Pancreas (tissue), 10 donors: Measurements from ENCODE around the gene ADGRB2. TPM values are rescaled to one million over a fixed set of nuclear protein-coding genes. Genes with fewer than 3 reads are reported as not detected.

Experiments
- ATAC-seq, 4 donors: fragments of 200-7000 bp; cut with Tn5 transposase; one replicate each; pipeline versions ENCODE4 v1.8.0 to v1.9.1; 2020; ENCODE audit warnings: mild to moderate bottlenecking in 4 of 4, moderate library complexity in 4 of 4
- DNase-seq, 6 donors: peaks; one replicate each; pipeline ENCODE4 v3.0.0-alpha.2; 2020
- FAIRE-seq: peaks from 2 replicates; lab custom pipeline; 2012; peaks lifted over from hg19 to GRCh38; lab: Jason Lieb, UNC
- H3K27ac ChIP-seq, 4 donors: fragments of 200-600 bp; sonication (generic); 1 replicate in 3 of 4; 2 replicates in 1 of 4; pipeline versions ENCODE4 v1.5.0 to v1.8.0; 2020
- H3K27me3 ChIP-seq, 4 donors: fragments of 200-600 bp; one replicate each; pipeline ENCODE4 v1.8.0; 2021
- H3K36me3 ChIP-seq, 3 donors: fragments of 200-600 bp; sonication (generic) in 1 of 3; one replicate each; pipeline versions ENCODE4 v1.5.0 to v1.8.0; 2020 to 2021
- H3K4me1 ChIP-seq, 3 donors: fragments of 200-600 bp; one replicate each; pipeline ENCODE4 v1.8.0; 2021
- H3K4me3 ChIP-seq, 4 donors: fragments of 200-600 bp; sonication (generic) in 2 of 4; one replicate each; pipeline versions ENCODE4 v1.5.0 to v1.8.0; 2020 to 2021
- H3K9me3 ChIP-seq, 4 donors: fragments of 200-600 bp; one replicate each; pipeline ENCODE4 v1.8.0; 2021
- WGBS, 2 donors: extraction: QIAGEN DNeasy Blood & Tissue Kit; methylation state at CpG; one replicate each; pipeline ENCODE4 v1.1.7; 2013; 5-methylcytosine and 5-hydroxymethylcytosine counted together
- intact Hi-C, 3 donors: fragments of 100-400 bp; cut with DNase I; formaldehyde crosslinking; loops; one replicate each; pipeline versions ENCODE4 v1.11.1 to v1.14.2; 2022
- polyA plus RNA-seq, 2 donors: library from polyadenylated mRNA; stranded (reverse); fragments of 200-250 nt; gene quantifications; one replicate each; pipeline ENCODE4 v1.2.3, GENCODE V29; 2013
- total RNA-seq, 6 donors: library from RNA; stranded (reverse); fragmentation: NEBNext Ultra II Directional in 4 of 6; extraction: Animal tissue kit (Norgen Biotek cat#: 25700) in 4 of 6; gene quantifications; one replicate each; pipeline versions ENCODE4 v1.2.1 to v1.2.4, GENCODE V29; 2021 to 2023
- TF ChIP-seq, protein P1 (sequence below), 4 donors: fragments of 200-600 bp; sonication (generic) in 3 of 4; IDR thresholded peaks; one replicate each; pipeline versions ENCODE4 v1.5.0 to v1.8.0; 2021; ENCODE audit warnings: antibody characterized with exemption in 4 of 4
- donor health status: healthy with polysubstance abuse.
- donor health status: DM: no; HTN: no; CAD: no; lungs with moderate emphysema.
- donor health status: DM: no; HTN: no; CAD: no.
- donor health status: control.
- donor health status: control.
- donor health status: Bipolar disorder and iron deficiency.
- donor health status: DM: yes; HTN: yes; CAD: no.
- donor health status: DM: no; HTN: no; CAD: no.
- donor health status: DM: no; HTN: no; CAD: no.
- donor health status: DM: yes; HTN: yes; CAD: no.

Gene ADGRB2
- total and polyA plus RNA-seq, 8 donors, result 0.12 to 1.3 (median 0.43) TPM

DNA sequence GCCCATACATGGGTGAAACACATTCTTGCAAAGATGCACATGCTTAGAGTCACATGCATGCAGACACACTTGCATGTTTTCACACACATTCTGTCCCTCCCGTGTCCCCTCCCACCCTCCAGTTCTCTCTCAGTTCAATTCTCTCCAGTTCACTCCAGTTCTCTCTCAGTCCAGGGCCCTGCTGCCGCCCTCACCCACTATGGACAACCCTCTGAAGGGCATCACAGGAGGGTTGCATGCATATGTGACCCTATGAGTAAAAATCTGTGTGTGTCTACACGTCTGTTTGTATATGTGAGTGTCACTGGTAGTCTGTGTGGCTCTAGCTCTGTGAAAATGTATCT is 21.8 kb upstream of the ADGRB2 start:
- peak in 3 of 6 donors; percentile 3 to 13 (median 8) for DNase-seq
- H3K9me3 ChIP-seq, result no peaks in the 10 kb centered on the region
- no peak for ATAC-seq
- no peak overlapping the region for H3K4me3 ChIP-seq
- TF ChIP-seq, protein P1, sequence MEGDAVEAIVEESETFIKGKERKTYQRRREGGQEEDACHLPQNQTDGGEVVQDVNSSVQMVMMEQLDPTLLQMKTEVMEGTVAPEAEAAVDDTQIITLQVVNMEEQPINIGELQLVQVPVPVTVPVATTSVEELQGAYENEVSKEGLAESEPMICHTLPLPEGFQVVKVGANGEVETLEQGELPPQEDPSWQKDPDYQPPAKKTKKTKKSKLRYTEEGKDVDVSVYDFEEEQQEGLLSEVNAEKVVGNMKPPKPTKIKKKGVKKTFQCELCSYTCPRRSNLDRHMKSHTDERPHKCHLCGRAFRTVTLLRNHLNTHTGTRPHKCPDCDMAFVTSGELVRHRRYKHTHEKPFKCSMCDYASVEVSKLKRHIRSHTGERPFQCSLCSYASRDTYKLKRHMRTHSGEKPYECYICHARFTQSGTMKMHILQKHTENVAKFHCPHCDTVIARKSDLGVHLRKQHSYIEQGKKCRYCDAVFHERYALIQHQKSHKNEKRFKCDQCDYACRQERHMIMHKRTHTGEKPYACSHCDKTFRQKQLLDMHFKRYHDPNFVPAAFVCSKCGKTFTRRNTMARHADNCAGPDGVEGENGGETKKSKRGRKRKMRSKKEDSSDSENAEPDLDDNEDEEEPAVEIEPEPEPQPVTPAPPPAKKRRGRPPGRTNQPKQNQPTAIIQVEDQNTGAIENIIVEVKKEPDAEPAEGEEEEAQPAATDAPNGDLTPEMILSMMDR (IDR thresholded peaks at IDR 0.05), result no peak
- no peaks in the 10 kb centered on the region for H3K4me1 ChIP-seq
- 67 to 69% methylated on average over 3 of the region's 3 CpGs for WGBS, 2 donors
- H3K36me3 ChIP-seq, result no peaks in the 10 kb centered on the region
- intact Hi-C loops, result no loop called here
- FAIRE-seq, result no peak
- H3K27me3 ChIP-seq, result no peaks in the 10 kb centered on the region
- H3K27ac ChIP-seq, result no peak overlapping the region

DNA sequence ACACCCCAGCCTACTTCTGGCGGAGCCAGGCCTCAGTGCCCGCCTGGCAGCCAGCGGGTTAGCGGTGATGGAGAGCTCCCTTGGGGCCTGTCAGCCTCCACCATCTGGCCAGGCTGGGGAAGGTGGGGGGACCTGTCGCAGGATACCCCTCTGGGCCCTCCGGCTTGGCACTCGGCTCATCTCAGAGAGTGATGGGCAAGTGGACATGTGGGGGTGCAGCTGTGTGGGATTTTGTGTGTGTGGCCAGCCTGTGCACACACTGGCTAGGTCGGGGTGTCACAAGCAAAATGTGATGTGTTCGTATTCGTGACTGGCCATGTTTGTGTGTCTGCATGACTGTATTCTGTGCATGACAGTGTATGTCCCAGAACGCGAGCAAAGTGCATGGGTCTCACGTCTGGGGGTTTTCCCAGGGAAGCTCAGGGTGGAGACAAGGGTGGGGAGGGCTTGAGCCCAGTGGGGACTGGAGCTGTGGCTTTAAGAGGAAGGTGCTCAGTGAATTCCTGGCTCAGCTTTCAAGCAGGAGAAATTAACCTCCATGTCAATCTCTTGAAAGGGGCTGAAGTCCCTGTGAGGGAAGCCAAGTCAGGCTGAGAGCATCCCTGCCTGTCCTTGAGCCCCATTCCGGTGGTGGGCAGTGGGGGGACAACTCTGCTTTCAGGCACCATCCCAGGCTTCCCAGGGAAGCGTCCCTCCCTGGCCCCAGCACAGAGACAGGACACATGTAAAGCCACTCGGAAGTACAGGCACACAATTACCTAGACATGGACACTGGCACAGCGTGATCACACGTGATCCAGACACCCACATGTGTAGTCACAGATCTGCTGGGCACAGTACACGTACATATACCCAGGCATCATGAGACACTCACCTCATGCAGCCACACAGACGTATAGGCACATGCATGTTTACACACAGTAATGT is 21.1 kb upstream of the ADGRB2 start:
- Histone ChIP-seq H3K4me1 (no peaks in the 10 kb centered on the region), H3K4me3 (no peak overlapping the region), H3K9me3 (no peaks in the 10 kb centered on the region), H3K27me3 (no peaks in the 10 kb centered on the region), H3K27ac (no peak overlapping the region), H3K36me3 (no peaks in the 10 kb centered on the region)
- 66 to 72% methylated on average over 20 of the region's 20 CpGs for WGBS, 2 donors
- no peak for ATAC-seq
- intact Hi-C loops, result no loop called here
- FAIRE-seq, result no peak
- TF ChIP-seq, protein P1 (IDR thresholded peaks at IDR 0.05), result no peak
- DNase-seq, result peak in 3 of 6 donors; percentile 24 to 43 (median 39)

DNA sequence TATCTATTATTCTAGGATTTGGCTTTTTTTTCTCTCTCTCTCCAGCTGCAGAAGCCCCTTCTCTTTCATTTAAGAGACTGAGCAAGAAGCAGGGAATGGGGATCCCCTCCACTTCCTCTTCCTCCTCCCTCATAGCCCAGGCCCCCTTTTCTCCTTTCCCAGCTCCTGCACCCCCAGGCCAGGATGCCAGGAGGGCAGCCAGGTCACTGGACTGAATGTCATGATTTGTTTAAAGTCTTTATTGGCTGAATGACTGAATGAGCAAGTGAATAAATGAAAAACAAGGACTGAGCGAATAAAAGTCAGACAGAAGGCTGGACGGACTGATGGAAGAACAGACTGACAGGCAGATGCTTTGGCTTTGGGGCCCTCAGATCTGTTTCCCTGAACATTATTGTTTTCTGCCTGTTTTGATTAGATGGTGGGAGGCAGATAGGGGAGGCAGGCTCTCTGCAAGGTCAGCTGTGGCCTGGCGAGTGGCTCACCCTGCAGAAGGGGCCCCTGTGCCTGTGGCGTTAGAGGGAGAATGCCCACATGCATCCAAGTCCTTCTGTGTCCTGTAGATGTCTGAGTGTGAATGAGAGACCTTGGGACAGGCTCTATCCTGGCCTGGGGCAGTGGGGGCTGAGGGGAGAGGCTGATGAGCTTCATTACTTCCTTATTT is 20.3 kb upstream of the ADGRB2 start:
- H3K27me3 ChIP-seq, result no peaks in the 10 kb centered on the region
- intact Hi-C loops, result no loop called here
- H3K9me3 ChIP-seq, result no peaks in the 10 kb centered on the region
- H3K4me1 ChIP-seq, result no peaks in the 10 kb centered on the region
- peak in 2 of 6 donors; percentile 1 to 30 for DNase-seq
- ATAC-seq, result no peak
- no peak for FAIRE-seq
- WGBS, 2 donors, result 78 to 80% methylated on average over 4 of the region's 4 CpGs
- TF ChIP-seq, protein P1 (IDR thresholded peaks at IDR 0.05), result no peak
- no peak overlapping the region for H3K27ac ChIP-seq
- no peak overlapping the region for H3K4me3 ChIP-seq
- H3K36me3 ChIP-seq, result no peaks in the 10 kb centered on the region

DNA sequence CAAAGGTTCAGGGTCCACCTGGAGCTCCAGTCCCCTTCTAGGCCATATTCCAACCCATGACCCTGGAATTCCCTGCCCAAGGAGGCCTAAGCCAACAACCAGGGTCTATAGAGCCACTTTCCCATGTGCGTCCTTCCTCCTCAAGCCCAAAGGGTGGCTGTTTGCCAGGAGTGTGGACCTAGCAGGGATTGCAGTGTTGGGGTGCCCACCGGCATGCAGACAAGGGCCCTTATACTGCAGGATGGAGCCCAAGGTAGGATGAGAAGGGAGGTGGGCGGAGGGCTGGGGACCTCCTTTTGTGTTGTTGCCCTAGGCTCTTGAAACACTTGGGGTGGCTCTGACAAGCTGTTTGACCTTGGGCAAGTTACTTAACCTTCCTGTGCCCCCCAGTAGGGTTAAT is 19.7 kb upstream of the ADGRB2 start:
- H3K4me1 ChIP-seq, result no peaks in the 10 kb centered on the region
- 76 to 80% methylated on average over 3 of the region's 3 CpGs for WGBS, 2 donors
- no peaks in the 10 kb centered on the region for H3K27me3 ChIP-seq
- FAIRE-seq, result no peak
- H3K36me3 ChIP-seq, result no peaks in the 10 kb centered on the region
- peak in 3 of 6 donors; percentile 25 to 32 (median 30) for DNase-seq
- no peak for ATAC-seq
- no peak overlapping the region for H3K27ac ChIP-seq
- TF ChIP-seq, protein P1 (IDR thresholded peaks at IDR 0.05), result no peak
- H3K9me3 ChIP-seq, result no peaks in the 10 kb centered on the region
- no peak overlapping the region for H3K4me3 ChIP-seq
- intact Hi-C loops, result no loop called here
